ENCODE measurements around the gene DOP1A. TPM values are rescaled to one million over a fixed set of nuclear protein-coding genes. Genes with fewer than 3 reads are reported as not detected.

DOP1A gene
- polyA plus RNA-seq, 1 of the 3 experiments (the other 2 are of a cell fraction), result 3.4 TPM

GRCh38 chr6:83127258-83127657 lies 59.8 kb downstream of the DOP1A start:
- Histone ChIP-seq H4K20me1 (ENCODE audit: insufficient read depth) (no peaks in the 10 kb centered on the region), H3K9me3 (no peaks in the 10 kb centered on the region), H3K36me3 (replicated peaks in 1 of 2; ENCODE audit: control insufficient read depth in 1 of 2, insufficient read depth in 2 of 2, low read length in 1 of 2) (peaks cover 44 to 54% of the 10 kb centered on the region in 2 experiments), H2AFZ (ENCODE audit: low read depth) (no peak overlapping the region), H3K27ac (ENCODE audit: low read depth in 2 of 2, low read length in 1 of 2) (peak overlapping the region in 1 of 2 experiments; percentile 53; a peak in 2 of 4 replicates), H3K4me1 (ENCODE audit: control insufficient read depth in 1 of 2, insufficient read depth in 2 of 2, low read depth in 1 of 2, low read length in 1 of 2) (peaks cover 0 to 13% of the 10 kb centered on the region in 2 experiments; a peak in 2 of 4 replicates), H3F3A (replicated peaks; ENCODE audit: insufficient read depth) (no peaks in the 10 kb centered on the region), H3K4me2 (no peak overlapping the region), H3K9me2 (no peaks in the 10 kb centered on the region), H3K79me2 (ENCODE audit: insufficient read depth) (no peaks in the 10 kb centered on the region), H3K4me3 (ENCODE audit: low read depth in 2 of 2, low read length in 1 of 2) (no peak overlapping the region), H3K9ac (no peak overlapping the region), H3K27me3 (ENCODE audit: insufficient read depth) (no peaks in the 10 kb centered on the region)
- CTCF ChIA-PET, result interaction anchor here (1.0 to 1.7 kb wide), 2 partner anchors 60 to 61 kb away, joined by 3 to 6 read pairs; partner anchors contain the start of genes DOP1A and UBE3D
- peak; percentile 15 for DNase-seq
- POLR2A ChIA-PET, result no interaction called here
- 75% methylated on average over 5 of the region's 5 CpGs for WGBS (ENCODE audit: low lambda C conversion rate)
- TF ChIP-seq REST (IDR thresholded peaks at IDR 0.05; ENCODE audit: low read depth, low read length) (no peak), EP300 (IDR thresholded peaks at IDR 0.05; ENCODE audit: borderline replicate concordance in 1 of 2, low read depth in 1 of 2, low read length in 1 of 2) (peak in 1 of 2 experiments; percentile 43; a peak in 2 of 4 replicates), GATA2 (CRISPR knock-in tag; IDR thresholded peaks at IDR 0.05) (peak; percentile 69)

GRCh38 chr6:83127976-83128375 lies 60.5 kb downstream of the DOP1A start:
- no peak overlapping the region for H2AFZ ChIP-seq (ENCODE audit: low read depth)
- H3K4me2 ChIP-seq, result no peak overlapping the region
- no peaks in the 10 kb centered on the region for H3K9me2 ChIP-seq
- H3K4me3 ChIP-seq (ENCODE audit: low read depth in 2 of 2, low read length in 1 of 2), result no peak overlapping the region
- ChIA-PET CTCF (interaction anchor here (1.7 kb wide), 1 partner anchor 62 kb away, joined by 6 read pairs; the partner anchor contains the start of gene UBE3D), POLR2A (no interaction called here)
- H3F3A ChIP-seq (replicated peaks; ENCODE audit: insufficient read depth), result no peaks in the 10 kb centered on the region
- H3K36me3 ChIP-seq (replicated peaks in 1 of 2; ENCODE audit: control insufficient read depth in 1 of 2, insufficient read depth in 2 of 2, low read length in 1 of 2), result peaks cover 38 to 56% of the 10 kb centered on the region in 2 experiments
- no peak overlapping the region for H3K9ac ChIP-seq
- no peak for TF ChIP-seq RCOR1 (IDR thresholded peaks at IDR 0.05; ENCODE audit: low read length)
- TF ChIP-seq NFIC (IDR thresholded peaks at IDR 0.05; ENCODE audit: borderline replicate concordance), result no peak
- no peak for TF ChIP-seq TCF12 (IDR thresholded peaks at IDR 0.05)
- no peak for TF ChIP-seq YY1 (IDR thresholded peaks at IDR 0.05; ENCODE audit: low read depth)
- no peak for TF ChIP-seq MEF2A (IDR thresholded peaks at IDR 0.05; ENCODE audit: borderline replicate concordance, low read depth)
- TF ChIP-seq USF2 (IDR thresholded peaks at IDR 0.05; ENCODE audit: borderline replicate concordance, low read depth, low read length), result no peak
- no peak for TF ChIP-seq FOXM1 (IDR thresholded peaks at IDR 0.05; ENCODE audit: low read depth)
- no peak for TF ChIP-seq EZH2phosphoT487 (IDR thresholded peaks at IDR 0.05; ENCODE audit: borderline replicate concordance, low read depth)
- no peak for TF ChIP-seq NRF1 (IDR thresholded peaks at IDR 0.05; ENCODE audit: low read depth, low read length)
- no peak for TF ChIP-seq TEAD4 (IDR thresholded peaks at IDR 0.05; ENCODE audit: borderline replicate concordance, insufficient read depth)
- no peak for TF ChIP-seq GATA2 (CRISPR knock-in tag; IDR thresholded peaks at IDR 0.05)
- TF ChIP-seq MXI1 (IDR thresholded peaks at IDR 0.05; ENCODE audit: low read depth, low read length), result no peak
- no peak for TF ChIP-seq USF1 (IDR thresholded peaks at IDR 0.05; ENCODE audit: borderline replicate concordance, low read depth)
- DNase-seq, result no peak
- no peaks in the 10 kb centered on the region for H4K20me1 ChIP-seq (ENCODE audit: insufficient read depth)
- H3K27ac ChIP-seq (ENCODE audit: low read depth in 2 of 2, low read length in 1 of 2), result no peak overlapping the region; a peak in 1 of 4 replicates
- H3K9me3 ChIP-seq, result no peaks in the 10 kb centered on the region
- no peaks in the 10 kb centered on the region for H3K27me3 ChIP-seq (ENCODE audit: insufficient read depth)
- no peaks in the 10 kb centered on the region for H3K79me2 ChIP-seq (ENCODE audit: insufficient read depth)
- peaks cover 0 to 13% of the 10 kb centered on the region in 2 experiments; a peak in 2 of 4 replicates for H3K4me1 ChIP-seq (ENCODE audit: control insufficient read depth in 1 of 2, insufficient read depth in 2 of 2, low read depth in 1 of 2, low read length in 1 of 2)
- WGBS (ENCODE audit: low lambda C conversion rate), result 85% methylated on average over 2 of the region's 2 CpGs

Data from SK-N-SH (cell line).